ENCODE measurements around the gene CDH8.
"Not testable (repeated sequence)": the region's sequence is repeated elsewhere in the genome, so short reads cannot be mapped to it uniquely, and the experiment has no call there.

Gene CDH8

GRCh38 chr16:61934601-61935000, 101.6 kb downstream of the CDH8 start:
- no peak for DNase-seq (ENCODE audit: low read depth in 3 of 3)

- DNase-seq (ENCODE audit: low read depth in 3 of 3): no peak
These were observed 106.5 kb downstream of the CDH8 start for GRCh38 chr16:61929776-61930175.

- DNase-seq (ENCODE audit: low read depth in 3 of 3): no peak
These were observed 109.5 kb downstream of the CDH8 start for GRCh38 chr16:61926766-61927165.

- DNase-seq (ENCODE audit: low read depth in 3 of 3): no peak
These were observed 112.6 kb downstream of the CDH8 start for GRCh38 chr16:61923629-61924028.

GRCh38 chr16:61921373-61921772, 114.9 kb downstream of the CDH8 start:
- DNase-seq (ENCODE audit: low read depth in 3 of 3): no peak

GRCh38 chr16:61917865-61918826, 118.1 kb downstream of the CDH8 start:
- DNase-seq (ENCODE audit: low read depth in 3 of 3): not testable (repeated sequence)

GRCh38 chr16:61915569-61915968, 120.7 kb downstream of the CDH8 start:
- no peak for DNase-seq (ENCODE audit: low read depth in 3 of 3)

- no peak for DNase-seq (ENCODE audit: low read depth in 3 of 3)
These were observed 127.2 kb downstream of the CDH8 start for GRCh38 chr16:61909074-61909473.

GRCh38 chr16:61908426-61908825, 127.8 kb downstream of the CDH8 start:
- DNase-seq (ENCODE audit: low read depth in 3 of 3): no peak

- no peak for DNase-seq (ENCODE audit: low read depth in 3 of 3)
These were observed 134.5 kb downstream of the CDH8 start for GRCh38 chr16:61901689-61902088.

- DNase-seq (ENCODE audit: low read depth in 3 of 3): no peak
These were observed 135.8 kb downstream of the CDH8 start for GRCh38 chr16:61900482-61900881.

- DNase-seq (ENCODE audit: low read depth in 3 of 3): no peak
These were observed 138.6 kb downstream of the CDH8 start for GRCh38 chr16:61897657-61898056.

- no peak for DNase-seq (ENCODE audit: low read depth in 3 of 3)
These were observed 143.7 kb downstream of the CDH8 start for GRCh38 chr16:61892531-61892930.

- no peak for DNase-seq (ENCODE audit: low read depth in 3 of 3)
These were observed 144.8 kb downstream of the CDH8 start for GRCh38 chr16:61891460-61891859.

GRCh38 chr16:61890386-61890785, 145.9 kb downstream of the CDH8 start:
- DNase-seq (ENCODE audit: low read depth in 3 of 3): no peak

GRCh38 chr16:61887903-61888302, 148.3 kb downstream of the CDH8 start:
- DNase-seq (ENCODE audit: low read depth in 3 of 3): no peak

- DNase-seq (ENCODE audit: low read depth in 3 of 3): no peak
These were observed 150.9 kb downstream of the CDH8 start for GRCh38 chr16:61885343-61885742.

- DNase-seq (ENCODE audit: low read depth in 3 of 3): no peak
These were observed 156.9 kb downstream of the CDH8 start for GRCh38 chr16:61879306-61879705.

- DNase-seq (ENCODE audit: low read depth in 3 of 3): no peak
These were observed 158.8 kb downstream of the CDH8 start for GRCh38 chr16:61877436-61877835.

- no peak for DNase-seq (ENCODE audit: low read depth in 3 of 3)
These were observed 163.5 kb downstream of the CDH8 start for GRCh38 chr16:61872778-61873119.

- no peak for DNase-seq (ENCODE audit: low read depth in 3 of 3)
These were observed 164.1 kb downstream of the CDH8 start for GRCh38 chr16:61871837-61872777.

Data from stimulated activated CD4-positive, alpha-beta T cell treated with anti-CD3 and anti-CD28 coated beads, TNF-alpha, amount 100 ng/mL, for 24 hours (primary cell).